HCT116 (cell line): Measurements from ENCODE around the gene SLC38A6. TPM values are rescaled to one million over a fixed set of nuclear protein-coding genes. Genes with fewer than 3 reads are reported as not detected.
"Not testable (repeated sequence)": the region's sequence is repeated elsewhere in the genome, so short reads cannot be mapped to it uniquely, and the experiment has no call there.

ENCODE experiments used
- ATAC-seq: fragments of 200-7000 bp; cut with Tn5 transposase; 2 replicates; pipeline ENCODE4 v1.9.1; 2020; ENCODE audit warnings: mild to moderate bottlenecking, moderate library complexity
- BruUV-seq: library from RNA; stranded (reverse); fragments of 400-500 nt; replicated peaks from 2 replicates; lab custom pipeline; 2021; lab: Mats Ljungman, UMichigan
- CTCF ChIA-PET: fragments of 300-600 bp; sonication (Branson Sonifier 250); formaldehyde crosslinking; loops from one replicate; lab custom pipeline; 2021; ENCODE audit warnings: antibody characterized with exemption; lab: Charles Lee
- POLR2A ChIA-PET: fragments of 300-600, 350-600 bp; sonication (Branson Sonifier 250); formaldehyde crosslinking; loops from one replicate; lab custom pipeline; 2021; ENCODE audit warnings: antibody characterized with exemption; lab: Charles Lee
- RAD21 ChIA-PET, 2 experiments: fragments of 300-600 bp; sonication (Branson Sonifier 250); formaldehyde crosslinking; loops; one replicate each; lab custom pipeline; 2023; ENCODE audit warnings: low total read pairs in 2 of 2; ENCODE audit not compliant: uncharacterized antibody in 2 of 2, unreplicated experiment in 2 of 2, low non-redundant PET in 1 of 2; lab: Charles Lee
- DNase-seq: peaks from one replicate; pipeline ENCODE4 v3.0.0-alpha.2; 2010; ENCODE audit warnings: low read depth, low spot score
- H2AFZ ChIP-seq: fragments of 200-600 bp; shearing (Covaris generic), sonication (generic); 2 replicates; pipeline ENCODE4 v1.6.1; 2017; ENCODE audit warnings: low read depth, mixed run types, mixed read lengths, antibody characterized with exemption, low read length; ENCODE audit not compliant: poor library complexity, severe bottlenecking
- H3K27ac ChIP-seq: 2 replicates; pipeline ENCODE4 v1.5.1; 2012; ENCODE audit warnings: low read depth, low read length
- H3K27me3 ChIP-seq: fragments of 200-600 bp; sonication (generic); 2 replicates; pipeline ENCODE4 v1.6.1; 2016; ENCODE audit warnings: mixed run types, low read length, mixed read lengths; ENCODE audit not compliant: insufficient read depth
- H3K36me3 ChIP-seq, 2 experiments: fragments of 200-500 bp in 1 of 2; fragments of 200-600 bp in 1 of 2; sonication (Bioruptor generic) in 1 of 2; sonication (generic) in 1 of 2; 2 replicates each; pipeline versions ENCODE4 v1.5.1 to v1.6.1; 2014 to 2016; ENCODE audit warnings: low read length in 2 of 2, inconsistent platforms in 1 of 2, mixed read lengths in 1 of 2, mixed run types in 1 of 2; ENCODE audit not compliant: insufficient read depth in 2 of 2, control insufficient read depth in 1 of 2
- H3K4me1 ChIP-seq, 2 experiments: fragments of 200-600 bp in 1 of 2; sonication (generic) in 1 of 2; 2 replicates each; pipeline versions ENCODE4 v1.5.1 to v1.6.1; 2012 to 2017; ENCODE audit warnings: low read length in 2 of 2, inconsistent platforms in 1 of 2, mild to moderate bottlenecking in 1 of 2, mixed read lengths in 1 of 2, mixed run types in 1 of 2, moderate library complexity in 1 of 2; ENCODE audit not compliant: insufficient read depth in 2 of 2, control insufficient read depth in 1 of 2
- H3K4me2 ChIP-seq: fragments of 200-600 bp; sonication (generic); 2 replicates; pipeline ENCODE4 v1.6.1; 2017; ENCODE audit warnings: mixed run types, low read length, mixed read lengths
- H3K4me3 ChIP-seq, 2 experiments: fragments of 200-600 bp in 1 of 2; sonication (generic) in 1 of 2; replicated peaks in 1 of 2; 2 replicates each; pipeline ENCODE4 v1.5.1; 2011 to 2016; ENCODE audit warnings: low read length in 2 of 2, control low read depth in 1 of 2, low read depth in 1 of 2, mild to moderate bottlenecking in 1 of 2, mixed read lengths in 1 of 2, mixed run types in 1 of 2
- H3K79me2 ChIP-seq: fragments of 200-600 bp; sonication (generic); 2 replicates; pipeline ENCODE4 v1.6.1; 2017; ENCODE audit warnings: mild to moderate bottlenecking, mixed run types, low read length, moderate library complexity, mixed read lengths; ENCODE audit not compliant: insufficient read depth
- H3K9ac ChIP-seq: fragments of 200-600 bp; sonication (generic); 2 replicates; pipeline ENCODE4 v1.6.1; 2016; ENCODE audit warnings: low read length, mixed read lengths
- H3K9me2 ChIP-seq: fragments of 200-600 bp; sonication (generic), shearing (Covaris generic); 2 replicates; pipeline ENCODE4 v1.6.1; 2017; ENCODE audit warnings: mixed run types, mild to moderate bottlenecking, moderate library complexity; ENCODE audit not compliant: insufficient read depth
- H3K9me3 ChIP-seq, 2 experiments: fragments of 200-500 bp in 1 of 2; fragments of 200-600 bp in 1 of 2; sonication (Bioruptor generic) in 1 of 2; sonication (generic) in 1 of 2; 2 replicates each; pipeline ENCODE4 v1.6.1; 2014 to 2017; ENCODE audit warnings: low read length in 2 of 2, mixed read lengths in 2 of 2, inconsistent platforms in 1 of 2, low read depth in 1 of 2, mild to moderate bottlenecking in 1 of 2, mixed run types in 1 of 2, moderate library complexity in 1 of 2; ENCODE audit not compliant: control insufficient read depth in 1 of 2, insufficient read depth in 1 of 2
- H4K20me1 ChIP-seq: fragments of 200-600 bp; sonication (generic), shearing (Covaris generic); 2 replicates; pipeline ENCODE4 v1.6.1; 2017; ENCODE audit warnings: mixed run types, mild to moderate bottlenecking, moderate library complexity; ENCODE audit not compliant: insufficient read depth
- EGR1 ChIP-seq: IDR thresholded peaks from 2 replicates; pipeline ENCODE4 v1.6.1; 2012; ENCODE audit warnings: low read depth
- ELF1 ChIP-seq: IDR thresholded peaks from 2 replicates; pipeline ENCODE4 v1.6.1; 2012; ENCODE audit warnings: low read depth, borderline replicate concordance
- EZH2phosphoT487 ChIP-seq: fragments of 200-600 bp; IDR thresholded peaks from 2 replicates; pipeline ENCODE4 v1.6.1; 2018; ENCODE audit warnings: antibody characterized with exemption, borderline replicate concordance
- SP1 ChIP-seq: IDR thresholded peaks from 2 replicates; pipeline ENCODE4 v1.6.1; 2012; ENCODE audit warnings: low read depth
- SRF ChIP-seq: IDR thresholded peaks from 2 replicates; pipeline ENCODE4 v1.6.1; 2012; ENCODE audit warnings: low read depth
- TCF7L2 ChIP-seq: IDR thresholded peaks from 2 replicates; pipeline ENCODE4 v1.7.0; 2011; ENCODE audit warnings: borderline replicate concordance, inconsistent platforms; ENCODE audit not compliant: insufficient read depth, insufficient read length; ENCODE audit errors: extremely low read depth
- ZFX ChIP-seq: fragments of 450-650 bp; IDR thresholded peaks from 2 replicates; pipeline ENCODE4 v1.6.1; 2017
- intact Hi-C: fragments of 100-400 bp; cut with micrococcal nuclease; formaldehyde crosslinking; loops from 2 replicates; pipeline ENCODE4 v1.10.0; 2022
- total RNA-seq: library from RNA; stranded (reverse); gene quantifications from one replicate; pipeline ENCODE4 v1.2.1, GENCODE V29; 2021; ENCODE audit not compliant: unreplicated experiment

Gene SLC38A6
- total RNA-seq, 1 experiment from 2014 or later = 9.5 TPM

DNA sequence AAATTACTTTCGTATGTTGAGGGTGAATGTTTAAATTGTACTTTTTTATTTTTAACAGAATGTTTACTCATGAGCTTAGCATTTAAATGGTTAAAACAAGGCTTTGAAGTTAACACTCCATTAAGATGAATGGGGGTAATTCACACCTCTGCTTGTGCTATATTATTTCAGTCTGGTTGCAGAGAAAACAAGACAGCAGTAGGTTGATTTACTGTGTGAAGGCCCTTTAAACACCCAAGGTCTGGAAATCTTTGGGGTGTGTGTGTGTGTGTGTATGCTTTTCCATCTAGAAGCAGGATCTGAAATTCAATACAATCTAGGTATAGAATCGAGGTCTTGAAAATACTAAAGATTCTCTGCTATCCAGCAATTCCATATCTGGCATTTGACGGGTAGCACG is 83.8 kb downstream of the SLC38A6 start (continued):
- TF ChIP-seq TCF7L2 (no peak), EZH2phosphoT487 (no peak), SP1 (no peak)
- TF ChIP-seq, all 23 proteins: peak for 0

DNA sequence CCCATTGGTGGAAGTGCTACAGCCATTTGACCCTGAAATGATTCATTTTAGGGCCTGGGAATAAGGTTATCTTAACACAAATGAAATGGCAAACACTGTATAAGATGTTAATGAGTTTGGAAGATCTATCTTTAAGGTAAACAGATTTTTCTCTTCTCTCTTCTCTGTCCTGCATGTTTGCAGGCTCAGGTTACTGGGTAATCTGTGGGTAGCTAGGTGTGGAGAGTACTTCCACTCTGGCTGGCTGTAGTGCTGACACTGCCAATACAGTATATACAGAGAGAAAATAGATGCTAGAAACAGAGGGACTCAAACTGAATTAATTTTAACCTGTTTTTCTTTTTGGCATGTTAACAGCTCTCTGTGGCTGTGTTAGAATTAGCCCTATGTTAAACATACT is 84.6 kb downstream of the SLC38A6 start:
- Histone ChIP-seq H3K27ac (no peak overlapping the region), H3K9ac (no peak overlapping the region), H3K36me3 (no peaks in the 10 kb centered on the region), H3K27me3 (no peaks in the 10 kb centered on the region), H3K9me2 (no peaks in the 10 kb centered on the region), H3K4me1 (no peaks in the 10 kb centered on the region), H2AFZ (no peak overlapping the region), H3K4me3 (no peak overlapping the region), H3K79me2 (no peaks in the 10 kb centered on the region), H3K4me2 (no peak overlapping the region), H4K20me1 (no peaks in the 10 kb centered on the region), H3K9me3 (no peaks in the 10 kb centered on the region)
- ATAC-seq (no peak), DNase-seq (no peak)
- ChIA-PET CTCF (no interaction called here), RAD21 (interaction anchor here in 1 of 2 experiments (0.6 kb wide), 1 partner anchor 112 kb away, joined by 3 read pairs; no protein-coding TSS in a partner anchor), POLR2A (no interaction called here)
- TF ChIP-seq SRF (no peak), ELF1 (no peak), ZFX (no peak), EGR1 (no peak)
- BruUV-seq = no TSS peak
- intact Hi-C loops = no loop called here

DNA sequence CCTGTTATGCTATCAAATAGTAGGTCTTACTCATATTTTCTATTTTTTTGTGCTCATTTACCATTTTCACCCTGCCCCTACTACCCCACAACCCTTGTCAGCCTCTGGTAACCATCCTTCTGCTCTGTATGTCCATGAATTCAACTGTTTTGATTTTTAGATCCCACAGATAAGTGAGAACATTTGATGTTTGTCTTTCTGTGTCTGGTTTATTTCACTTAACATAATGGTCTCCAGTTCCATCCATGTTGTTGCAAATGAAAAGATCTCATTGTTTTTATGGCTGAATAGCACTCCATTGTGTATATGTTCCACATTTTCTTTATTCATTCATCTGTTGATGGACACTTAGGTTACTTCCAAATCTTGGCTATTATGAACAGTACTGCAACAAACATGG is 91.4 kb downstream of the SLC38A6 start:
- H3K9ac ChIP-seq, ATAC-seq, CTCF ChIA-PET: not testable (repeated sequence)

More for the DNA sequence above, 91.4 kb downstream of the SLC38A6 start:
- H4K20me1 ChIP-seq, POLR2A ChIA-PET, H3K9me2 ChIP-seq, RAD21 ChIA-PET, H2AFZ ChIP-seq, H3K27me3 ChIP-seq, H3K27ac ChIP-seq, H3K4me3 ChIP-seq, H3K9me3 ChIP-seq, intact Hi-C loops, BruUV-seq, H3K36me3 ChIP-seq, DNase-seq, H3K4me2 ChIP-seq, H3K79me2 ChIP-seq, H3K4me1 ChIP-seq: not testable (repeated sequence)
